ENCODE data around the gene RALGAPA2. TPM values are rescaled to one million over a fixed set of nuclear protein-coding genes. Genes with fewer than 3 reads are reported as not detected.

The RALGAPA2 gene
- polyA plus RNA-seq, 2 of the 4 experiments (the other 2 are of a cell fraction), result 4.0 to 4.7 TPM

DNA sequence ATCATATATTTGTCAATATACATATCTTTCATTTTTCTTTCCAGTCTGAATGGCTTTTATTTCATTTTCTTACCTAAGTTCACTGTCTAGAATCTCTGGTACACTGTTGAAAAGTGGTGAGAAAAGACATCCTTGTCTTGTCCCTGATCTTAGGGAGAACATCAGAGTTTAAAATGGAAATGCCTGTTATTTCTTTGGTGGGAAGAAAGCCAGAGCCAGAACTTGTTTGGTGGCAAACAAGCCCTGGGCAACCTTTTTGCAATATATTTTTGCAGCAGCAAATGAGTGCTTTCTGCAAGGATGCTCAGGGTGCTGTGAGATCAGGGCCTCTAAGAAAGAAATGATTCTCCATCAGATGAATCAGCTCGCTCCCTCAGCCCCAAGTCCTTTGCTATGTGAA is 156.6 kb downstream of the RALGAPA2 start:
- ChIA-PET POLR2A (no interaction called here), CTCF (no interaction called here)
- 85% methylated on average over 1 of the region's 1 CpG for WGBS (ENCODE audit: missing lambda C conversion rate)
- FAIRE-seq (no peak), ATAC-seq (no peak), DNase-seq (ENCODE audit: low read depth in 1 of 2, low spot score in 1 of 2) (no peak)
- no peak overlapping the region for H3K4me2 ChIP-seq
- H3K4me1 ChIP-seq, result no peaks in the 10 kb centered on the region
- H3K9me3 ChIP-seq, result no peaks in the 10 kb centered on the region
- TF ChIP-seq RAD21 (conservative IDR thresholded peaks at IDR 0.05 in 1 of 2, IDR thresholded peaks at IDR 0.05 in 1 of 2) (no peak), KDM5A (IDR thresholded peaks at IDR 0.05) (no peak), GATA3 (IDR thresholded peaks at IDR 0.05; ENCODE audit: borderline replicate concordance) (no peak), CTCF (IDR thresholded peaks at IDR 0.05) (no peak), NR3C1 (IDR thresholded peaks at IDR 0.05) (no peak), NPAS2 (CRISPR knock-in tag; IDR thresholded peaks at IDR 0.05; ENCODE audit: borderline replicate concordance) (no peak), EP300 (IDR thresholded peaks at IDR 0.05) (no peak), CHD2 (IDR thresholded peaks at IDR 0.05; ENCODE audit: low read length, partially characterized antibody) (no peak), HDAC2 (IDR thresholded peaks at IDR 0.05) (no peak), JUN (IDR thresholded peaks at IDR 0.05) (no peak), HOXA7 (CRISPR knock-in tag; IDR thresholded peaks at IDR 0.05) (no peak)
- H3K4me3 ChIP-seq, result no peak overlapping the region
- H3K27ac ChIP-seq, result no peak overlapping the region

GRCh38 chr20:20554951-20555350 is 157.5 kb downstream of the RALGAPA2 start:
- no peak overlapping the region for H3K4me2 ChIP-seq
- no peak overlapping the region for H3K27ac ChIP-seq
- CTCF ChIA-PET, result no interaction called here
- no peaks in the 10 kb centered on the region for H3K9me3 ChIP-seq
- no peak for ATAC-seq
- FAIRE-seq, result no peak
- POLR2A ChIA-PET, result no interaction called here
- WGBS (ENCODE audit: missing lambda C conversion rate), result 83% methylated on average over 2 of the region's 2 CpGs
- peaks cover 2% of the 10 kb centered on the region; the same call in 1 of the 3 replicates for H3K4me1 ChIP-seq
- TF ChIP-seq HOXB5 (CRISPR knock-in tag; IDR thresholded peaks at IDR 0.05) (no peak), BHLHE40 (IDR thresholded peaks at IDR 0.05; ENCODE audit: low read depth, low read length) (no peak), GATA3 (IDR thresholded peaks at IDR 0.05; ENCODE audit: borderline replicate concordance) (no peak), CHD4 (IDR thresholded peaks at IDR 0.05; ENCODE audit: borderline replicate concordance) (no peak), EHMT2 (IDR thresholded peaks at IDR 0.05; ENCODE audit: low read depth) (no peak)
- no peak for DNase-seq (ENCODE audit: low read depth in 1 of 2, low spot score in 1 of 2)
- H3K4me3 ChIP-seq, result no peak overlapping the region

DNA sequence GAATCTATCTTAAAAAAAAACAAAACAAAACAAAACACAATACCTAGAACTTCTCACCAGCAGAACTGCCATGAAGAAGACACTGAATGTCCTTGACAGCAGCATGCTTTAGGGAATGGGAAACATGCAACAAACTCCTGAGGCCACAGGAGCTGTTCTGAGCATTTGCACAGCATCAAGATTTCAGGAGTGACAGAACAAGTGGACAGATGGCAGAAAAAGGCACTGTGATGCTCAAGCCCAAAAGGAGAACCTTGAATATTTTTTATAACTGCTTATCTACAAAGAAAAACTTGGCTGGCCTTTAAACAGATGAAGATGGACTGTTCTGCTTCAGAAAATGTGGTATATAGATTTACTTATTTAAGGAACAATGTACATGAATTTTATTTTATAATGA is 158.9 kb downstream of the RALGAPA2 start:
- CTCF ChIA-PET, result interaction anchor here (0.8 kb wide), 1 partner anchor 184 kb away, joined by 4 read pairs; no protein-coding TSS in a partner anchor
- POLR2A ChIA-PET, result no interaction called here
- H3K9me3 ChIP-seq, result no peaks in the 10 kb centered on the region
- no peak overlapping the region for H3K4me2 ChIP-seq
- no peak overlapping the region for H3K27ac ChIP-seq
- TF ChIP-seq CHD2 (IDR thresholded peaks at IDR 0.05; ENCODE audit: low read length, partially characterized antibody) (no peak), FOXS1 (CRISPR knock-in tag; IDR thresholded peaks at IDR 0.05) (no peak), MYC (IDR thresholded peaks at IDR 0.05; ENCODE audit: borderline replicate concordance, low read length) (no peak), ESRRA (IDR thresholded peaks at IDR 0.05; ENCODE audit: borderline replicate concordance, low read length) (no peak)
- ATAC-seq, result no peak
- H3K4me3 ChIP-seq, result no peak overlapping the region
- FAIRE-seq, result no peak
- DNase-seq (ENCODE audit: low read depth in 1 of 2, low spot score in 1 of 2), result no peak
- peaks cover 16% of the 10 kb centered on the region for H3K4me1 ChIP-seq

GRCh38 chr20:20552076-20552475 is 160.4 kb downstream of the RALGAPA2 start:
- H3K4me1 ChIP-seq, result peaks cover 21% of the 10 kb centered on the region
- no peak for ATAC-seq
- TF ChIP-seq FOXS1 (CRISPR knock-in tag; IDR thresholded peaks at IDR 0.05) (no peak), FOSL2 (IDR thresholded peaks at IDR 0.05) (no peak), FOSL2 (CRISPR knock-in tag; IDR thresholded peaks at IDR 0.05) (no peak), E2F6 (IDR thresholded peaks at IDR 0.05; ENCODE audit: borderline replicate concordance, low read depth) (no peak), ESRRA (IDR thresholded peaks at IDR 0.05; ENCODE audit: borderline replicate concordance, low read length) (no peak), HMGXB4 (CRISPR knock-in tag; IDR thresholded peaks at IDR 0.05; ENCODE audit: borderline replicate concordance) (no peak), CBX8 (IDR thresholded peaks at IDR 0.05) (no peak), RNF2 (IDR thresholded peaks at IDR 0.05; ENCODE audit: borderline replicate concordance, low read depth) (no peak), POLR2A (IDR thresholded peaks at IDR 0.05; ENCODE audit: low read length) (no peak), CEBPB (IDR thresholded peaks at IDR 0.05) (no peak)
- TF ChIP-seq, protein P1, sequence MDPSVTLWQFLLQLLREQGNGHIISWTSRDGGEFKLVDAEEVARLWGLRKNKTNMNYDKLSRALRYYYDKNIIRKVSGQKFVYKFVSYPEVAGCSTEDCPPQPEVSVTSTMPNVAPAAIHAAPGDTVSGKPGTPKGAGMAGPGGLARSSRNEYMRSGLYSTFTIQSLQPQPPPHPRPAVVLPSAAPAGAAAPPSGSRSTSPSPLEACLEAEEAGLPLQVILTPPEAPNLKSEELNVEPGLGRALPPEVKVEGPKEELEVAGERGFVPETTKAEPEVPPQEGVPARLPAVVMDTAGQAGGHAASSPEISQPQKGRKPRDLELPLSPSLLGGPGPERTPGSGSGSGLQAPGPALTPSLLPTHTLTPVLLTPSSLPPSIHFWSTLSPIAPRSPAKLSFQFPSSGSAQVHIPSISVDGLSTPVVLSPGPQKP (IDR thresholded peaks at IDR 0.05; ENCODE audit: low read depth, low read length), result no peak

More at GRCh38 chr20:20552076-20552475, 160.4 kb downstream of the RALGAPA2 start:
- FAIRE-seq (no peak), DNase-seq (ENCODE audit: low read depth in 1 of 2, low spot score in 1 of 2) (no peak)
- Histone ChIP-seq H3K9me3 (no peaks in the 10 kb centered on the region), H3K27ac (no peak overlapping the region), H3K4me3 (no peak overlapping the region), H3K4me2 (no peak overlapping the region)
- POLR2A ChIA-PET, result no interaction called here
- WGBS (ENCODE audit: missing lambda C conversion rate), result 86% methylated on average over 4 of the region's 4 CpGs
- CTCF ChIA-PET, result interaction anchor here (0.9 kb wide), 1 partner anchor 467 kb away, joined by 3 read pairs; no protein-coding TSS in a partner anchor
